C4-2B (cell line): ENCODE data around the gene TSPAN14.

Experiments
- CTCF ChIP-seq: fragments of 450-650 bp; conservative IDR thresholded peaks from 2 replicates; pipeline ENCODE4 v1.5.1; 2017; ENCODE audit warnings: mild to moderate bottlenecking
- ZFX ChIP-seq: fragments of 450-650 bp; IDR thresholded peaks from 2 replicates; pipeline ENCODE4 v1.6.1; 2017

GRCh38 chr10:80515511-80515910 lies 61.4 kb downstream of the TSPAN14 start:
- no peak for TF ChIP-seq CTCF
- no peak for TF ChIP-seq ZFX
